ENCODE measurements around the gene PLCG2.

The PLCG2 gene

GRCh38 chr16:81885976-81886586, 107.0 kb downstream of the PLCG2 start:
- no peak for TF ChIP-seq REST (IDR thresholded peaks at IDR 0.05; ENCODE audit: insufficient read depth in 1 of 2, low read depth in 2 of 2, low read length in 2 of 2)
- TF ChIP-seq TAF1 (IDR thresholded peaks at IDR 0.05; ENCODE audit: borderline replicate concordance, insufficient read depth, low read length): no peak
- TF ChIP-seq FOXP2 (optimal IDR thresholded peaks at IDR 0.05; ENCODE audit: borderline replicate concordance, extremely low read depth, extremely low read length, insufficient read depth): no peak
- TF ChIP-seq POLR2AphosphoS5 (IDR thresholded peaks at IDR 0.05; ENCODE audit: low read depth, low read length): no peak
- TF ChIP-seq SIN3A (IDR thresholded peaks at IDR 0.05; ENCODE audit: borderline replicate concordance, insufficient read depth, low read length): no peak

- TF ChIP-seq POLR2AphosphoS5 (IDR thresholded peaks at IDR 0.05; ENCODE audit: low read depth, low read length): no peak
- TF ChIP-seq REST (IDR thresholded peaks at IDR 0.05; ENCODE audit: insufficient read depth in 1 of 2, low read depth in 2 of 2, low read length in 2 of 2): no peak
Observed at GRCh38 chr16:81888520-81889394, 109.7 kb downstream of the PLCG2 start.

- TF ChIP-seq SIN3A (IDR thresholded peaks at IDR 0.05; ENCODE audit: borderline replicate concordance, insufficient read depth, low read length) (no peak), POLR2AphosphoS5 (IDR thresholded peaks at IDR 0.05; ENCODE audit: low read depth, low read length) (no peak)
Observed at GRCh38 chr16:81891736-81892364, 112.8 kb downstream of the PLCG2 start.

GRCh38 chr16:81894592-81894991, 115.5 kb downstream of the PLCG2 start:
- TF ChIP-seq REST (IDR thresholded peaks at IDR 0.05; ENCODE audit: insufficient read depth in 1 of 2, low read depth in 2 of 2, low read length in 2 of 2) (no peak), TAF1 (IDR thresholded peaks at IDR 0.05; ENCODE audit: borderline replicate concordance, insufficient read depth, low read length) (no peak), FOXP2 (optimal IDR thresholded peaks at IDR 0.05; ENCODE audit: borderline replicate concordance, extremely low read depth, extremely low read length, insufficient read depth) (no peak), SIN3A (IDR thresholded peaks at IDR 0.05; ENCODE audit: borderline replicate concordance, insufficient read depth, low read length) (no peak), POLR2AphosphoS5 (IDR thresholded peaks at IDR 0.05; ENCODE audit: low read depth, low read length) (no peak)

GRCh38 chr16:81896902-81897301, 117.8 kb downstream of the PLCG2 start:
- TF ChIP-seq FOXP2 (optimal IDR thresholded peaks at IDR 0.05; ENCODE audit: borderline replicate concordance, extremely low read depth, extremely low read length, insufficient read depth): no peak
- TF ChIP-seq REST (IDR thresholded peaks at IDR 0.05; ENCODE audit: insufficient read depth in 1 of 2, low read depth in 2 of 2, low read length in 2 of 2): no peak
- no peak for TF ChIP-seq SIN3A (IDR thresholded peaks at IDR 0.05; ENCODE audit: borderline replicate concordance, insufficient read depth, low read length)
- TF ChIP-seq TAF1 (IDR thresholded peaks at IDR 0.05; ENCODE audit: borderline replicate concordance, insufficient read depth, low read length): no peak
- no peak for TF ChIP-seq POLR2AphosphoS5 (IDR thresholded peaks at IDR 0.05; ENCODE audit: low read depth, low read length)

Measured in PFSK-1 (cell line).